Measurements from ENCODE around the gene C17orf50. TPM values are rescaled to one million over a fixed set of nuclear protein-coding genes. Genes with fewer than 3 reads are reported as not detected.

C17orf50 gene
- total RNA-seq, 1 donor from 2014 or later: 1.0 TPM

DNA sequence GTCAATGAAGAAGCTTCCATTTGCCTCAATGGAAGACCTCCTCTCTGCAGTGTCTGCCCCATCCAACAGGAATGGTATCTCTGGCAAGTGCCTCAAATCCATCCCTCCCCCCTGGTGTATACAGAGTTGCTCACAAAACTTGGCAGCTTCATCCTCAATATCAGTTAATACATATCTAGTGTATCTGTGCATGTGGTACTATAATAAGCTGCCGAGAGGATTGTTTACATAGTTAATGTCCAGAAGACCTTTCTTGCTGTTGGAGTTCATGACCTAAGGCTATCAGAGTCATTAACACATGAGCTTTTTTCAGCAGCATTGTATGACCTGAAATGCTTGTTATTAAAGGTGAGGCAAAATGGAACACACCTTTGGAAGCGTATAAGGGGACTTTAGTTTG lies 43.2 kb upstream of the C17orf50 start:
- H3K4me3 ChIP-seq (ENCODE audit: low read depth, low read length): no peak overlapping the region
- DNase-seq (ENCODE audit: low read depth): no peak
- TF ChIP-seq, protein P1, sequence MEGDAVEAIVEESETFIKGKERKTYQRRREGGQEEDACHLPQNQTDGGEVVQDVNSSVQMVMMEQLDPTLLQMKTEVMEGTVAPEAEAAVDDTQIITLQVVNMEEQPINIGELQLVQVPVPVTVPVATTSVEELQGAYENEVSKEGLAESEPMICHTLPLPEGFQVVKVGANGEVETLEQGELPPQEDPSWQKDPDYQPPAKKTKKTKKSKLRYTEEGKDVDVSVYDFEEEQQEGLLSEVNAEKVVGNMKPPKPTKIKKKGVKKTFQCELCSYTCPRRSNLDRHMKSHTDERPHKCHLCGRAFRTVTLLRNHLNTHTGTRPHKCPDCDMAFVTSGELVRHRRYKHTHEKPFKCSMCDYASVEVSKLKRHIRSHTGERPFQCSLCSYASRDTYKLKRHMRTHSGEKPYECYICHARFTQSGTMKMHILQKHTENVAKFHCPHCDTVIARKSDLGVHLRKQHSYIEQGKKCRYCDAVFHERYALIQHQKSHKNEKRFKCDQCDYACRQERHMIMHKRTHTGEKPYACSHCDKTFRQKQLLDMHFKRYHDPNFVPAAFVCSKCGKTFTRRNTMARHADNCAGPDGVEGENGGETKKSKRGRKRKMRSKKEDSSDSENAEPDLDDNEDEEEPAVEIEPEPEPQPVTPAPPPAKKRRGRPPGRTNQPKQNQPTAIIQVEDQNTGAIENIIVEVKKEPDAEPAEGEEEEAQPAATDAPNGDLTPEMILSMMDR (conservative IDR thresholded peaks at IDR 0.05; ENCODE audit: low read depth, low read length): no peak

DNA sequence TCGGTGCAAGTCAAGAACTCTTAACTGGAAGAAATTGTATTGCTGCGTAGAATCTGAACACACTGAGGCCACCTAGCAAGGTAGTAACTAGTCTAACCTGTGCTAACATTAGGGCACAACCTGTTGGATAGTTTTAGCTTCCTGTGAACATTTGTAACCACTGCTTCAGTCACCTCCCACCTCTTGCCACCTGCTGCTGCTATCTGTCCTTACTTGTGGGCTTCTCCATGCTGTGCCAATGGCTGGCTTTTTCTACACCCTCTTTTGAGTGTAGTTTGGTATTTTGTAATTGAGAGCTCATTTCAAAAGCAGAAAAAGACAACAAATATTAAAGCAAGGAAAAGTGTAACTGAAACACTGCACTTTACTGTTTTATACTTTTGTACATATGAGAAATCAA lies 37.0 kb upstream of the C17orf50 start:
- TF ChIP-seq, protein P1 (conservative IDR thresholded peaks at IDR 0.05; ENCODE audit: low read depth, low read length): no peak
- no peak overlapping the region for H3K4me3 ChIP-seq (ENCODE audit: low read depth, low read length)
- DNase-seq (ENCODE audit: low read depth): no peak

DNA sequence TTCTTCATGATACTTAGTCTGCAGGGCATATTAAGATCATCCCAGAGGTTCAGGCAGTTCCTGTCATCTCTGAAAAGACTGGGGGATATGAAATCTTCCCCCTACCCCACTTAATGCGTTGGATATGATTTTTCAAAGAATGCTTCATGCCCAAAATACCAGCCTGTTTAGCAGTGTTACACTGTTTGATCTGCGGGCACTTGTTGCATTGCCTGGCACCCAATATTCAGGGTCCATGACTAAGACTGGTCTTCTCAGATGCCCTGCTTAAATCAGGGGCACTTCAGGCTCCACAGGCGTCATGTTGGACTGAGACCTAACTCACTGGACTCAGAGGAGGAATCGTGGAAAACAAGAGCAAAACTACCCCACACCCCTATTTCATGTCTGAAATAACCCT lies 35.6 kb upstream of the C17orf50 start:
- H3K4me3 ChIP-seq (ENCODE audit: low read depth, low read length): no peak overlapping the region
- TF ChIP-seq, protein P1 (conservative IDR thresholded peaks at IDR 0.05; ENCODE audit: low read depth, low read length): no peak
- DNase-seq (ENCODE audit: low read depth): no peak

DNA sequence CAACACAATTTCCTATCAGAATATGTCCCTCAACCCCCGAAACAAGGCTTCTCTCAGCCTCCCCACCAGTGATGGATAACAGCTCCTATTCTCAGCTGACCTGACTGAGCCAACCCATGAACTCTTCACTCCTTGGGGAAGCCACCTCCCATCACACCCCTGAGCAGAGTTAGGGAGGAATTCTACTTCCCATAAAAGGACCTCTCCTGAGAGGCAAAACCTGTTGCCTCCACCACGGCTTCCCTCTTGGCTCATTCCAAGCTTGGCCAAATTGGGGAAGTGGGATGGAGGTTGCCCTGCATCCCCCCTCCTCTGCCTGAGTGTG lies 34.9 kb upstream of the C17orf50 start:
- TF ChIP-seq, protein P1 (conservative IDR thresholded peaks at IDR 0.05; ENCODE audit: low read depth, low read length): no peak
- no peak for DNase-seq (ENCODE audit: low read depth)
- H3K4me3 ChIP-seq (ENCODE audit: low read depth, low read length): no peak overlapping the region

DNA sequence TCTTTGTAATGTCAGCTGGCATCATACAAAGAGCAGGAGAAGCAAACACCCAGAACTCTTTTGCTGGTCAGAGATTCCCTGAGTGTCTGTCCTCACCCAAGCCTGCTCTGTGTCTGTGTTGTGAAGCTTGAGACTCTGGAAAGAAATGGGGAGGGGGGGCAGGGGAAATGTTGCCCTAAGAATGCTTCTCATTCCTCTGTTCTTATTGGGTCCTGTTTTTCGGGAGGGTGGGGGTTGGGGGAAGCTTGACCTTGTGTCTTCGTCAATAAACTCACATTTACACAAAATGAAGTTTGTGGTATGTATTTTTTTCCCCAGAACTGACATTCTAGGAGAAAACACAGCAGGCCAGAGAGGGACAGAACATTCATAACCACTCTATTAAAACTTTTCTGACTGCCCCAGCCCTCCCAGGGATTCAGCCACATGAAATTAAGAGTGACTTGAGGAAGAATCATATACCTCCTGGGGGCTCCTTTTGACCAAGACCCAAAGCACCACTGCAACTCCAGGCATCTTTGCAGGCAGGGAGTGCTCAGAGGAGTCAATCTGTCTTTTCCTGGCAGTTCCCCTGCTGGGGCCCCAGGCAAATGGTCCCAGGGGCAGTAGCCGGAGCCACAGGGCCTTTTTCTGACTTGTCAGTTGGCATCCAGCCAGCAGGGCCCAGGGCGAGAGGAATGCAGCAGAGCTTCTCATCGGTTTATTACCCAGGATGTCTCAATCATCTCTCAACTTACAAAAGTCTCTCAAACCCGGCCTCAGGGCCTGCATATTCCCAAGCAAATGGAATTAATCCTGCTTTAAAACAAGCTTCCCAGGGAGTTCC lies 34.3 kb upstream of the C17orf50 start:
- TF ChIP-seq, protein P1 (conservative IDR thresholded peaks at IDR 0.05; ENCODE audit: low read depth, low read length): no peak
- H3K4me3 ChIP-seq (ENCODE audit: low read depth, low read length): no peak overlapping the region
- DNase-seq (ENCODE audit: low read depth): peak; percentile 19

DNA sequence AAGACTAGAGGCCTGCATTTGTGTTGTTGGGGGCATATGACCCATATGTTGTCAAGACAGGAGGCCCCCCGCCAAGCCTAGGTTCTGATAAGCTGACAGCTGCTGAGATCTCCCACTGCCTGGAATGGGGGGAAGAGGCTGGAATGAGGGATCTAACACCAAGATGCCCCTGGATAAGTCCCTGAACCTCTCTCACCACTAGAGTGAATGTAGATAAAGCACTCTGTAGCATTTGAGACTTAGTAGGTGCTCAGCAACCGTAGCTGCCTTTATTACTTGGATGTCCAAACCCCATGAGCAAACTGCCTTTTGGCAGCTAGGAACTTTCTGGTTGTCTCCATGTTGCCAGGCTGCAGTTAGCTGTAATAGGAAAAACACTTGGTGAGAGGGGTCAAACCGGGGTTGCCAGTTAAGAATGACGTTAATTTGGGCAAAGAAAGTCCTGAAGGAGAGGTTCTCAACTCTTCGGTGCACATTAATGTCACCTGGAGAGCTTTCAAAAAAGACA lies 33.7 kb upstream of the C17orf50 start:
- DNase-seq (ENCODE audit: low read depth): no peak
- TF ChIP-seq, protein P1 (conservative IDR thresholded peaks at IDR 0.05; ENCODE audit: low read depth, low read length): no peak
- no peak overlapping the region for H3K4me3 ChIP-seq (ENCODE audit: low read depth, low read length)

DNA sequence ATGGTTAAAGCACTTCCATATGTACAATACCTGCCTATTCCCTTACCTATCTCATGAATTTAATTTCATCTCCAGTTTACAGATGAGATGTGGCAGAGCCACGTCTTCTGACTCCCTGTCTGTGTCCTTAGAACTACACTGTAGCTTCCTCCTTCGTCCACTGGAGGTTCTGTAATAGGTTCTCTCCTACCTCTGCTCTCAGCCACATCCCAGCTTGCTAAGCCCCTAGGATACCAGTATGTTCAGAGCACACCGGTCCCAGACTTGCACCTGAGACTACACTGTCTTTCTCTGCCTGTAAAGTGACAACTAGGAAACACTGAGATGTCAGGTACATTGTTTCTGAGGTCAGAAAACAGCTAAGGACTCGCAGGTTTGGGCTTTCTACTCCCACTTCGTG lies 33.1 kb upstream of the C17orf50 start:
- no peak overlapping the region for H3K4me3 ChIP-seq (ENCODE audit: low read depth, low read length)
- TF ChIP-seq, protein P1 (conservative IDR thresholded peaks at IDR 0.05; ENCODE audit: low read depth, low read length): no peak
- no peak for DNase-seq (ENCODE audit: low read depth)
